ENCODE results near the gene STX4.

Gene STX4

DNA sequence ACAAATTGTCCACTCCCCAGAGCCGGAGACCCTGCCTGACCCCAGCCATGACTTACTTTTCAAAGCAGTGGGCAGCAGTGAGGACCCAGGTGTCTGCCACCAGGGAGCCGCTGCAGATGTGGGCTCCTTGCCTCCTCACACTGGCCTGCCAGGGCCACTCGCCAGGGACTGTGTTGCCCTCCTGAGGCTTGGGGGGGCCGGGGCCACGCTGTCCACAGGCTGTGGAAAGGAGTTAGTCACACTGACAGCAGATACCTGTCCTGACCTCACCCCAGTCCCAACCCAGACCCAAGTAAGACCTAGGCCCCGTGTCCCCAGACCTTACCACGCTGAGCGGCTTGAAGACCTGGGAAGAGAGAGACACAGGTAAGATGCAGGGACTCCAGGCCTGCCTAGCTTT is 54.1 kb downstream of the STX4 start:
- no peak for TF ChIP-seq CTCF (IDR thresholded peaks at IDR 0.05)

DNA sequence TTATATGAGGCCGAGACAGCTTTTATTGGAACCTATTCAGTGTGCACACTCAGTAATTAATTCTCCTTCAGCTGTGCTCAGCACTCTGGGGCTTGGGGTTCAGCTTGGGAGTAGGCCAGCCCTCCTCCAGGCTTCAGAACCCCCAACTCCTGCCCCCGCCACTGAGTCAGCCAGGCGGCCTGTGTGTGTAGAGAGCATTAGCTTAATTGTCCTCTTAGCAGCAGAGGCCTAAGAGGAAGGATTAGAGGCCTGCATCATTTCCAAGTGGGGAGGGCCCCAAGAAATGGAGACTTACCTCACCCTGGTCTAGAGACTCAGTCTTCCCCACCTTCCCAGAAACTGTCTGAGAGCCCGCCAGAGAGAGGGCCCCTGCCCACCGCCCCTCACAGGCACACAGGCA is 54.6 kb downstream of the STX4 start:
- TF ChIP-seq CTCF (IDR thresholded peaks at IDR 0.05), result no peak

- TF ChIP-seq CTCF (IDR thresholded peaks at IDR 0.05), result no peak
Observed at GRCh38 chr16:31088459-31089183, 55.3 kb downstream of the STX4 start, which contains the start of gene PRSS53. PRSS53 (minus strand) TSS chr16:31088943; CDS start chr16:31088809, 134 bp downstream.

- no peak for TF ChIP-seq CTCF (IDR thresholded peaks at IDR 0.05)
Observed at GRCh38 chr16:31089199-31089598, 55.8 kb downstream of the STX4 start.
